Inflammatory macrophage treated with lipopolysaccharide for 4 hours (primary cell): ENCODE data around the gene AGAP2.
"Not testable (repeated sequence)": the region's sequence is repeated elsewhere in the genome, so short reads cannot be mapped to it uniquely, and the experiment has no call there.

Experiments used
- DNase-seq: peaks from one replicate; pipeline ENCODE4 v3.0.0-alpha.2; 2020

The AGAP2 gene

DNA sequence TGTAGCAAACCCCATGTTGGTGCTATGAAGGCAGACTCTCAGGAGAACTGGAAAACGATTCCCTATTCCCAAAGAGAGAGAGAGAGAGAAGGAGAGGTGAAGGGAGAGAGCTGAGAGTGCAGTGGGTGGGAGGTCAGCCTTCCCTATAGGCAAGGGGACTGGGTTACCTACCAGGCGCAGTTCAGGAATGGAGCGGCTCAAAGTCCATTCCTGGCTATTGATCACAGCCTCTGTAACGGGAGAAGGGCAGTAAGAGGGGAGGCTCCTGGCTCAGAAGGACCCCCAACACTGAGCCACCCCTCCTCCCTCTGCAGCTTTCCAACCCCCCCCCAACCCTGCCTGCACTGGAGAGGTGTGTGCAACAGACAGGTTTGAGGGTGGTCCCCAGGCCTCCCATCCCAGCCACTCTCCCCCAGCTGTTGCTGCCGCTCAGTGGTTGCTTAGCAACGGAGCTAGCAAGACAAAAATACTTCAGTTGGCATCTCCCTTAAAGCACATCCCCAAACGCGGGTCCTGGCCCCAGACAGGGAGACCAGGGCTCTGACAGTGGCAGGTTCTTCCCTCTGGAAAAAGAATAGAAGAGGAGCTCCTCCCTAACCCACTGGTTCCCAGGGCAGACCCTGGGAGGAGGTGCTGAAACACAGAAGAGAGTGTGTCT lies 3.2 kb downstream of the AGAP2 start:
- DNase-seq = no peak

DNA sequence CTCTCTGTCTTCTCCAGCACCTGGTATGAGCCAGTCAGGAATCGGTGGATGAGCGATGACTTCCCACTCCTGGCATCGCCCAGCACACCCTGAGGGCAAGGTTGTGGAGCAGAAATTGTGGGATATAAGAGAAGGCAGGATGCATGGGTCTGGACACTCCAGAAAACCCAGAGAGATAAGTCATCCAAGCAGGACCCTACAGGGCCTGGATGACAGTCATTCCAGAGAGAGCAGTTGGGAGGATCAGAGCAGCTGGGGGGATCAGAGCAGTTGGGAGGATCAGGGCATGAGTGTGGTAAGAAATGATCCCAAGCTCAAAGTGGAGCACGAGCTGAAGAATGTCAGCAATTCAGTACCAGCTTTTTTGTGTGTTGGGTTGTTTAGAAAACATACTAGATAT lies 4.0 kb downstream of the AGAP2 start:
- DNase-seq = no peak

DNA sequence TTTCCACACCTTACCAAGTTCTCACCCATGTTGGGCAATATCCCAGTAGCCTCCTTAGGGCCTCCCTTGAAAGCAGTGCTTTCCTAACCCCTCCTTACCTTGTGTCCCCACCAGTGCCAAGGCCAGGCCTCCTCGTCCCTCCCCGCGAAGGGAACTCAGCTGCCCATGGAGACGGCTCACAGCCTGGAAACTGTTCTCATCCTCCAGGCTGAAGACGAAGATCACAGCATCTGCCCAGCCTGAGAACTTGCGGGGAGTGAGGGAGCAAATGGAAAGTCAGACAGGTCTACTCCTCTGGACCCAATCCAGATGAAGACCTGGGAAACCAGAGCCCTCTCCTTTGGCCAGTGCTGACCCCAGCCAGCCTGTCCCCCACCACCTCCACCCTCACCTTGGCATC lies 4.6 kb downstream of the AGAP2 start:
- no peak for DNase-seq

DNA sequence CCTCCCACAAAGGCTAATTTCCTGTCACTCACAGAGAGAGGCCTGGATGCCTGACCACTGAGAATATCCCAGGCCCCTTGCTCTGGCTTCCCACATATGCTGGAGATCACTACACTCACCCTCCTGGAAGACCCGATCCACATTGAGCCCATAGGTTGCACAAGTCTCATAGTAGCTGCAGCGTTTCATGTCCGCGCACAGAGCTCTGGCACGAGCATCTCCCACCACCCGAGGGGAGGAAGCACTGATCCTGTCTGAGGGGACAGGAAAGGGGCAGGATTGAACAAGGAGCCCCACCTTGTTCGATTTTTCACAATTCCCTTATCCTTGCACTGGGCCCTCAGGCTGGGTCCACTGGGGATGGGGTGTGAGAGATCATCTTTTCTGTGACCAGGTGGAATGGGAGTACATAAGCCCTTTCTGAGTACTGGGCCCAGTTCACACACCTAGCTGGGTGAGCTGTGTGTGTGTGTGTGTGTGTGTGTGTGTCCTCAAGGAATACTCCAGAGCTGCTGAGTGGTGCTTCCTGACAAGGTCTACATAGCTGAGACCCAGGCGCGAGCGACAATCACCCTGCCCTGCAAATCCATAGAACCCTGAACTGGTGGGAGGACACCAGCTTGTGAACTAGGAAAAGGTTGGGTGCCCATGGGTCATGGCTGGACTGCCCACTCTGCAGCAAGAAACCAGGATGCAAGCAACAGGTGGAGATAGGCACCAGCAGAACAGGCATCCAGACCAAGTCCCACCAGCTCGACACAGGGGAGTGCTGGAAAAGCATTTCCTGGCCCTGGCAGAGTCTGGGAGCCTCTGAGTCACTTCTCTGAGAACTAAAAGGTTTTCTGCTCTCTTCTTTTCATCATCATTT lies 5.6 kb downstream of the AGAP2 start:
- DNase-seq = no peak

DNA sequence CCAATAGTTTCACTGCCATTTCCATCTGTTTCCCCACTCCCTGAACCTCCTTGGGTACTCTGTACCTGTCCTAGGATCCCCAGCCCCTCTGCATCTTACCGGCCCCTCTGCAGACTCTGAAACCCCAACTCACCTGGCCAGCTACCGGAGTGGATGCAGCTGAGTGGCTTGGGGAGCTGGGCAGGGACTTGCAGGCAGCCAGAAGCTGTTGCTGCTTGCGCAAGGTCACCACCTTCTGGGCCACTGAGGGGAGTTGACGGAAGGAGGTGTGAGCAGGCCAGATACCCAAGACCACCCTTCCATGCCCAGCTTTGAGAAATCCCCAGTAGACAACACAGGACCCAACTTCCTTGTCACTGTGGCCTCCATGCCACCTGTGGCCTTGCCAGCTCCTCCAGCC lies 6.3 kb downstream of the AGAP2 start:
- DNase-seq = no peak

DNA sequence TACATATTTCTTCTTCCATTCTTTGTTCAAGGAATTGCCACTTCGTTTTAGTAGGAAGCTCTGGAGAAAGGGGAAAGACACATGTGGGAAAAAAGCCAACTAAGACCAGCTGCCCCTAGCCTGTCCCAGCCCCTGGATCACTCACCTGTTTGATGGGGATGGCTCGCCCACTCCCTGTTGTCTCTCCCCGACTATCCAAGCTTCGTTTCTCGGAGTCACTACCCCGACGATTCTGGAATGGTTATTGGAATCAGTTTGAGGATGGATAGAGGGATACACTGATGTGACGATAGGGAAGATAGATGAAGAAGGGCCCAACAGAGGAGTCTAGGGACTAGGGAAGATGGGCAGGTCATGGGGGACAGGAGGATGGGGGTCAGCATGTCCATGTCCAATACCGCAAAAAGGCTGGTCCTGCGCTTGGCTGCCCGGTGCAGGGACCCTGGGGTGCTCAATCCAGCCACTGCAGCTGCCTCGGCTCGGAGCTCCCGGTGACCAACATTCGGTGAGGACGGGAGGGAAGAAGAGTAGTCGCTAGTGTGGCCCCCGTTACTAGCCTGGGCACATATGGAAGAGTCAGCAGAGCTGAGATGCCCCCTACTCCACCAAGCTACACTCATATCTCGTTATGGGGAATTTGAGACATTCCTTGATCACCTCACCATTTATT lies 7.0 kb downstream of the AGAP2 start:
- no peak for DNase-seq

DNA sequence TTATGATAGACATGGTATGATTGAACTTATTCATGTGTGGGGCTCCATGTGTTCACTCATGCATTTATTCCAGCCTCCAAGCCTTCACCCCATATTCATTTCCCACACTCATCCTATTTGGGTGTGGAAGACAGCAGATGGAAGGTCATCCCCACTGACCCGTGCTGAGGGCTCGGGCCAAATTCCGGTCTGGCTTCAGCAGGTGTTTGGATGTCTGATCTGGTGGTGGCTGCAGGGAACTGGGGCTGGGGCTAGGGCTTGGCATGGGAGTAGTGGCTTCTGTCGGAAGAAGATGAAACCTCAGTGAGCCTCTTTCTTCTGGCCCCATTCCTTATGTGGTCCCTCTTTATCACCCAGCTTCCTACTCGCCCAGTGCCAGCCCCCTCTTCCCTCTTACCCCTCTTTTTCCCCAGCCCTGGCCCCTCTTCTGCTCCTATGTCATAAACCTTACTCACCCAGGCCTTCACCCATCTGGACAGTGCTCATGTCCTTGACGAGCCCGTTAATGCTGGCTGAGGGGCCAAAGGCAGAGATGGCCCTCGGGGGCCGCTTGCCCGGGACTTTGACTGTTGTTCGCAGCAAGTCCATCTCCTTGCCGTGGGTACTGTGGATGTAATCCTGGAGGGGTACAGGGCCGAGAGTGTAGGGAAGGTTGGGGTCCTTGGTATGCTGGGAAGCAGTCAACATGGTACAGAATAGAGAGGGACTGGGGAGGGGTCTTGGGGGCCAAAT lies 8.0 kb downstream of the AGAP2 start:
- DNase-seq = no peak

DNA sequence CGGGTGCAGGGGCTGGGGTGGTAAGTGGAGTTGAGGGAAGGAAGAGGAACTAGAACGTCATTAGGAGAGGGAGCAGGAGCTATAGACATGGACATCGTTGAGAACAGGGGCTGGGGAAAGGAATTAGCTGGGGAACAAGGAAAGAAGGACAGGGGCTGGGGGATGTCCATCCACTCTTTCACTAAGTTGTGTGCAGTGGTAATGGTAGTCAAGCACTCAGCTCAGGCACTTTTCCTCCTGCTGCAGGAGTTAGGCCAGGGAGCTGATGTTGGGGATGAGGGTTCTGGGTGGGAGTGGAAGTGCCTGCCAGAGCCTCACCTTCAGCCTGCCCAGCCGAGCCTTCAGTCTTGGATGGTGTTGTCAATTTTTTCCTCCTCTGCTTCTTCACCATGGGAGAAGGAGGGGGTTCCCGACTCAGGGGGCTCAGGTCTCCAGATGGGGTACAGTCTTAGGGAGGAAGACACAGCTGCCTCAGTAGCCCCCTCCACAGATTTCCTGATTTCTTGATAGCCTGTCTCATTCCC lies 9.2 kb downstream of the AGAP2 start:
- no peak for DNase-seq

DNA sequence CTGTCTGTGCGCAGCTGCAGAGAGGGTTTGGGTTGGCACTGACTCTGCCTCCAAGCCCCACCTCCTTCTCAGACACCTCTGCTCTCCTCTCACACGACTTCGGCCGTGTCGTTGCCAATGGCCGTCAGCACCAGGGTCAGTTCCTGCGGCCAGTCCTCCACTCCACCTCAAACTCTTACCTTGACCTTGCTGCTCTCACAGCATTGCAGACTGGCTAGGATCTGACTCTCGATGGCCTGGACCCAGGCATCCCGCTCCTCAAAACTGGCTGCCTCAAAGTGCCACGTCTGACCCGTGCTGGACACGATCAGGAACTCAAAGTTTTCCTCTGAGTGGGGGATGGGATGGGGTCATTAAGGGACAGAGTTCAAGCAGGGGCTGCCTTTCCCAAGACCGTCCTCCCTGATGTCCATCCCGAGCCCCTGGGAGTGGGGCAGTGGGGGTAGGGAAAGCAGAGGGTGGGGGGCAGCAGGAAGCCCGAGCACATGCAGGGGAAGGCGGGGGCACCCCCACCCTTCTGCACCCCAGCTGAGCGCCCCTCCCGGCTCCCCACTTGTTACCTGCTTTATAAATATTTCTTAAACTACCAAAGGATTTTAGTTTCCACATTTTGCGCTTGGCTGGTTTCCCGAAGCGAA lies 10.7 kb downstream of the AGAP2 start:
- DNase-seq = no peak

DNA sequence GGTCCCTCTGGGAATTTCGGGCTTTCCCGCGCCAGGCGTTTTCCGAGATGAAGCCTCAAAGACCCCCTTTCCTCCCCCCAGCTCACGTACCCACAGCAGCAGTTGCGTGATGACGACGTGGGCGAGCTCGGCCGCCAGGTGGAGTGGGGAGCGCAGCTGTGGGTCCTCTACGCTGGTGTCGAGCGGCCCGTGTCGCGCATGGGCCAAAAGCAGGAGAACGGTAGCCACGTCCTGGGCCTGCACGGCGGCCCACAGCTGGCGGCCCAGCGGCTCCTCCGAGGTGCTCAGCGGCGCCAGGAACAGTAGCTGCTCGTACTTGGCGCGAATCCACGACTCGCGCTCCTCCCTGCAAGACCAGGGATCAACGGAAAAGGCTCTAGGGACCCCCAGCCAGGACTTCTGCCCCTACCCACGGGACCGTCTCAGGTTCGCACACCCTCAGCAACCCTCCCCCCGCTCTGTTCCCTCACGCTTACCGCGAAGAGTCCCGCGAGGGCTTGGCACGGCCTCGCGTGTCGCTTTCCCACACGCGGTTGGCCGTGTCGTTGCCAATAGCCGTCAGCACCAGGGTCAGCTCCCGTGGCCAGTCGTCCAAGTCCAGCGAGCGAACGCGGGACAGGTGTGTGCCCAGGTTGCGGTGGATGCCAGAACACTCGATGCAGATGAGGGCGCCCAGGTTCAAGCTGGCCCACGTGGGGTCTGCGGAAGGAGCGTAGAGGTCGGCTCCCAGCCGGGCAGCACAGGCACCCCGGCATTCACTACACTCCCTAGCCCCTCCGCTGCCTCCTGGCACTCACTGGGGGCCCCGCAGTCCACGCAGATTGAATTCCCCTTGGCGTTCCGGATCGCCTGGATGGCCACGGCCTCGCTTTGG lies 11.4 kb downstream of the AGAP2 start:
- no peak for DNase-seq

DNA sequence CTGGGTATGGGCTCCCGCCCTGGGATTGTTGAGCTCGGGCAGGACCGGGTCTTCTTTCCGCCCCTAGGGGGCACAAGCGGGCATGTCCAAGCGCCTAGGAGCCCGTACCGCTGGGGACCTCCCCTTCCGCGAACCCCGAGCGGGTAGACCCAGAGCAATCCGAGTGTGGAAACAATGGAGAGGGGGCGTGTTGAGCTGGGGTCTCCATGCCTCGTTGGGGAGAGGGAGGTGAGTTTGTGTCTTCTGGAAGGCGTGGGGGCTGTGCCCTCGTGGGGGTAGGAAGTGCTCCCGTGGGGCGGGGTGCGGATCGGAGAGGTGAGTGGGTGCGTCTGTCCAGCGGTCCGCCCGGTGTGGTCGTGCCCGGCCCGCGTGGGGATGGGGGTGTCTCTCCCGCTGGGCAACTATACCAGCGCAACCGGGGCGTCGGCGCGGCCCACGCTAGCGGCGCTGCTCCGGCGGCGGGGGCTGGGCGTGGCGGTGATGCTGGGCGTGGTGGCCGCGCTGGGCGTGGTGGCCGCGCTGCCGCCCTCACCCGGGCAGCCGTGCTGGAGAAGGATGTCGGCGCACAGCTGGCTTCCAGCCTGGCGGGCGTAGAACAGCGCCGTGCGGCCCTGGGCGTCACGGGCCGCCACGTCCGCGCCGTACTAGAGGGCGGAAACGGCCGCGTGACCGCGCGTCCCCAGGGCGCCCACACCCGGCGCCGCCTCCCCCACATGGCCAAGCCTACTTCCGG lies 12.2 kb downstream of the AGAP2 start:
- peak; percentile 23 for DNase-seq

DNA sequence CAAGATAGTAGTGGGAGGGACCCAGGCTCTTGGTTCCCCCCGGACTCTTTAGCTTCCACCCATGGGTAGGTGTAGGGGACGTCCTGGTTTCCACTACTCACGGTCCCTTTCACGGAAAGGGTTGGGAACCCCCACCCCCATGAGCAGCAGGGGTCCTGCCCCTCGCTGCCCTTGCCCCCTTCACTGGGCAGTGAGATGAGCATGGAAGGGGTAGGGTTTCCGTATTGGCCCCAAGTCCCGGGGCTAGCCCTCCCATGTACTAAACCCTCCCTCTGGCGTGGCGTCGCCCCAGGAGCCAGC lies 12.7 kb downstream of the AGAP2 start:
- no peak for DNase-seq

DNA sequence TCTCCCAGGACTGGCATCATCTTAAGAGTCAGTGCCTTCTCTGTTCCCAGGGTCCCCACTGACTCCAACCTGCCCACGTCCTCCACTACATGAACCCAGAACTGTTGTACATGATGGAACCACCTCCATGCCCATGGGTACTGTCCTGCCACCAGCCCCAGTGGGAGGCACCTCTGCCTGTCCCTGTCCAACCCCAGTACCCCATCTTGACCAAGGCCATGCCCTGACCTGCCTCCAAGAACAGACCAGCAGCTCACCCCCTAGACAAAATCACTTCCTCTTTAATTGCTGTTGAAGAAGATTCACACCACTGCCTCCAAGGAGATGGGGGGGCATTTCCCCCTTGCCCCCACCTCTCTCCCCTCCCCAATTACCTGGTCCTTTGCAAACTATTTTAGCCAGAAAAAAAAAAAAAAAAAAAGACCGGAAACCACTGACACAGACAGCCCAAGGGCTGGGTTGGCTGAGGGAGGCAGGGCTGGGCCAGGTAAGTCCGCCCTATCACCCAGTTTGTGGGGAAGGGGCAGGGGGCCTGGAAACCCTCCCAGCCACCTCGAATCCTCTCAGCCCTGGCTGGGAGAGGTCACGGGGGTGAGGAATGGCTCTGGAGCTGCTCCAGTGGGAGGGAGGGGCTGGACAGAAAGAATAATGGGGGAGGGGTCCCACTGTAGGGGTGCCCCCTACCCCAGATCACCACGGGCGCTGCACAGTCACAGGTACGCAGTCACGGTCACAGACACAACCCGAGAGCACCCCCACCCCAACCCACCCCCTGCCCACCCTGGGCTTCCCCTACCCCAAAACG lies 13.4 kb downstream of the AGAP2 start:
- DNase-seq = no peak

DNA sequence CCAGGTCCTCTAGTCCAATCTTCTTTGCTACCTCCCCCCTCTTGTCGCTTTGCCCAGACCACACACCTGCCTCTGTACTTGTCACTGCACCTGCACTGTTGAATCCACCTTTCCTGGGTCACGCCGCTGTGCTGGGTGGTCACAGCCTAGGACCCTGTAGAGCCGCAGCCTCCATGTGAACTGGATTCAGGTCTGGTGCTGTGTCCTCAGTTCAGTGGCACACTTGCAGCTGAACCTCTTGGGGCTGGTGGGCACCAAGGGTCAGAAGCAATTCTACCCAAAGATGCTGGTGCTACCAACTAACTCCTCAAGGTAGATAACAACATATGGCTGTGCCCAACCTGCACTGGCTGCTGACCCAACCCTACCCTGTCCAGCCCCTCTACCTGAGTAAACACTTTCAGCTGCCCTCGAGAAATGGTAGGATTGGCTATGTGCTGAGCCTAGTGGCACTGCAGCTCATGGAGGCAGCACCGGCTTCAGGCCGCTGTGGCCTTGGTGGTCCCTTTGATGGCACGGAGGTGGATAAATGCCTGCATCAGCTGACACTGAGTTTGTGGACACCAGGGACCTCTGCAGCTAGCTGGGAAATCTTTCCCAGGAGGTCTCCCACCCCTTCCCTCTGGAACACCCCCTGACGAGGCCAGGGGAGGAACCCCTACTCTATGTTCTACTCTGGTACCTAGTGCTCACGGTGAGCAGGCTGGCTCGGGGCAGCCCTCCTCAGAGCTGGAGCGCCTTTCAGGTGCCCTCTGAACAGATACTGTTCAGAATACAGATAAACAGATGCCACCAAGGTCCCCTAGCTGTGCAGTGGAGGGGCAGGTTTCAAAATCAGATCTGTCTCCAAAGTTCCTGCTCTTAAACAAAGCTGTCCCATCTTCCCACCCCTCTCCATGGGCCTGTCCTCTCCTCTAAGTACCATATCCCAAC lies 14.3 kb downstream of the AGAP2 start:
- no peak for DNase-seq

DNA sequence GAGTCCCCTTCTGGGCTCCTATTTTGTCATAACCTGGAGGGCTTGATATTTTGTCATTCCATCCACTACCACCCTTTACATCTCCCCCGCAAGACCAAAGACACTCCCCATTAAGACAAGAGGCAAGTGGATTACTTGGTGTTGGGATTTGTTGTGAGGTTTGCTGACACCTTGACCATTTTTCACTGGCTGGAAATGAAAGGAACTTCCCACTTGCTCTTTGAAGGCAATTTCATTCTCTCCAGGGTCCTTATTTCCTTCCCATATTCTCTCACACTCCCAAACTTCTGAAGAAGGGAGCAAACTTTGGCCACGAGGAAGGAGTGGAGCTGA lies 14.9 kb downstream of the AGAP2 start:
- no peak for DNase-seq

DNA sequence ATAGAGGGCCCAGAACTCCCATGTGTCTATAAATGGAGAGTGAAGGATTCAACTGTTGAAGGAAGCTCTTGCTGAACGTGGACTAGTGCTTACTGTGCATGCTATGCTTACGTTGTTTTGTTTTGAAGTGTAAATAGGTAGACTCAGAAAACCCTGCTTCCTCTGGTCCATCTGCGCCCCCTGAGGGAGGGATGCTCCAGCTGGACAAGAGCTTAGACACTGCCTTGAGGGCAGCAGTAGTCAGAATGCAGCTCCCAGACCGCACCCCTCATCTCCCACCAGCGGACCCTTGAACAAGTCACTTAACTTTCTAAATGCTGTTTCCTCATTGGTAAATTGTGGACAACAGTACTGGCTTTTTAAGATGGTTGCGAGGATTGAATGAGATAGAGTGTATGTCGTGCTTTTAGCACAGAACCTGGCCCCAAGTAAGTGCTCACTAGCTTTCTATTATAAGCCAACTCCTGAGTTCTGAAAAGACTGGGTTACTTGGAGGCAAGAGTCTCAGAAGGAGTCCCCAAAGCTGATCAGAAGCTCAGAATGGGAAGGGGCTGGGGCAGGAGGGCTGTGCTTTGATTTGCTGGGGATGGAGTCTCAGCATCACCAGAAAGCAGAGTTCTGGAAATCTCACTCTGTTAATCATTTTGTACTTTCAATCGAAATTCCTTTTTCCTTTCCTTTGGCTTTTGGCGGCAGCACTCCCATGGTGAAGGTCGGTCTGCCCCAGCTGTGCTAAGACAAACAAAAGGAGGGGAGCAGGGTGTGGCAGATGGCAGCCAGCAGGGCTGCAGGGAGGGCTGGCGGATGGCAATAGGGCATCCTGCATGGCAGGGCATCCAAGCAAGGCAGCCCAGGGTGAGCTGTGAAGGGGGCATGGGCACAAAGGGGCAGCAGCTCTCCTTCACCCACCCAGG lies 15.6 kb downstream of the AGAP2 start:
- no peak for DNase-seq

DNA sequence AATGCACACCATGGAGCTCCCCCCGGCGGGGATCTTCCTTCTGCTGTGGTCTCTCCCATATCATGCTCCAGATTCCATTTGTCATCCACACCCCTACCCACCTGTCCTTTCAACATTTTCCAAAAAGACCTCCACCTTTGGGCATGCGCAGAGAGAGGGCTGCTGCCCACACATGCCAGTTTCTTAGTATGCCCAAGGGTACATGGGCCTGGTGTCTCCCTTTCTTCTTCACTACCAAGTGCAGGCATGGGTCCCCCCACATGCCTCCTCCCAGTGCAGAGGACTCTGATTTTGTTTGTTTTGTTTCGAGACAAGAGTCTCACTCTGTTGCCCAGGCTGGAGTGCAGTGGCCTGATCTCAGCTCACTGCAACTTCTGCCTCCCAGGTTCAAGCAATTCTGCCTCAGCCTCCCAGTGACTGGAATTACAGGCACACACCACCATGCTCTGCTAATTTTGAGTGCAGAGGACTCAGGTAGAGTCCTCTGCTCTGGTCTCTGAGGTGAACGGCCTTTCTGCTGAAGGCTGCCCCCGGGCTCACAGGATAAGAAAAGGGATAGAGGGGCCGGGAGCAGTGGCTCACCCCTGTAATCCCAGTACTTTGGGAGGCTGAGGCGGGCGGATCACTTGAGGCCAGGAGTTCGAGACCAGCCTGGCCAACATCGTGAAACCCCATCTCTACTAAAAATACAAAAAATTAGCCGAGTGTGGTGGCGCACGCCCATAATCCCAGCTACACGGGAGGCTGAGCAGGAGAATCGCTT lies 16.5 kb downstream of the AGAP2 start:
- not testable (repeated sequence) for DNase-seq
